ENCODE results near the gene PTPRD. TPM values are rescaled to one million over a fixed set of nuclear protein-coding genes. Genes with fewer than 3 reads are reported as not detected.

PTPRD gene
- total and polyA plus RNA-seq, 2 experiments from 2014 or later = 11.5 to 58.0 TPM

- TF ChIP-seq ZNF114 (CRISPR knock-in tag; IDR thresholded peaks at IDR 0.05) (no peak), STAT1 (IDR thresholded peaks at IDR 0.05; ENCODE audit: unreplicated experiment) (no peak), CTCF (conservative IDR thresholded peaks at IDR 0.05; ENCODE audit: low read depth in 2 of 2) (no peak), POLR2AphosphoS5 (IDR thresholded peaks at IDR 0.05; ENCODE audit: low read depth) (no peak), ZNF331 (CRISPR knock-in tag; IDR thresholded peaks at IDR 0.05; ENCODE audit: low read depth) (no peak), REST (IDR thresholded peaks at IDR 0.05; ENCODE audit: unreplicated experiment) (no peak)
Measured at GRCh38 chr9:8309258-8309657, 2303.5 kb downstream of the PTPRD start (continued).

- Histone ChIP-seq H3K4me2 (no peak overlapping the region), H3K9me2 (ENCODE audit: insufficient read depth) (no peaks in the 10 kb centered on the region), H3K36me3 (ENCODE audit: insufficient read depth) (no peaks in the 10 kb centered on the region), H3K4me1 (ENCODE audit: insufficient read depth) (no peaks in the 10 kb centered on the region), H4K20me1 (replicated peaks; ENCODE audit: insufficient read depth) (no peaks in the 10 kb centered on the region), H3K27me3 (ENCODE audit: insufficient read depth) (no peaks in the 10 kb centered on the region), H2AFZ (no peak overlapping the region), H3K4me3 (no peak overlapping the region), H3K79me2 (replicated peaks; ENCODE audit: insufficient read depth) (no peaks in the 10 kb centered on the region), H3K27ac (ENCODE audit: low read depth) (no peak overlapping the region), H3F3A (replicated peaks; ENCODE audit: low read depth) (no peaks in the 10 kb centered on the region)
- no peak overlapping the region for H3K27ac Mint-ChIP-seq
- no peaks in the 10 kb centered on the region for H3K4me1 Mint-ChIP-seq
- no peak for ATAC-seq
- peaks cover 3% of the 10 kb centered on the region for H3K27me3 Mint-ChIP-seq (ENCODE audit: insufficient read depth, low read depth, poor library complexity)
- H3K9me3 Mint-ChIP-seq = 0 out of 3 replicates have a peak, but pooled peaks cover 3% of the 10 kb centered on the region
- no peaks in the 10 kb centered on the region for H3K36me3 Mint-ChIP-seq (ENCODE audit: low read depth)
- no peak overlapping the region for H3K4me3 Mint-ChIP-seq
- DNase-seq (ENCODE audit: low spot score) = no peak
- TF ChIP-seq CTCF (conservative IDR thresholded peaks at IDR 0.05; ENCODE audit: low read depth in 2 of 2) (no peak), ZNF331 (CRISPR knock-in tag; IDR thresholded peaks at IDR 0.05; ENCODE audit: low read depth) (no peak), CREB1 (CRISPR knock-in tag; IDR thresholded peaks at IDR 0.05; ENCODE audit: low read depth) (no peak), EZH2phosphoT487 (IDR thresholded peaks at IDR 0.05; ENCODE audit: unreplicated experiment) (no peak), ZNF462 (CRISPR knock-in tag; IDR thresholded peaks at IDR 0.05) (no peak), ETS1 (IDR thresholded peaks at IDR 0.05) (no peak), POLR2AphosphoS5 (IDR thresholded peaks at IDR 0.05; ENCODE audit: low read depth) (no peak)
Measured at GRCh38 chr9:8304720-8305119, 2308.1 kb downstream of the PTPRD start.
